GM10266 (cell line): ENCODE data around the gene DAB2IP.
A peak's percentile ranks its signal among the peaks of the same experiment; 100 is the strongest.

Source experiments
- DNase-seq: peaks from one replicate; pipeline ENCODE4 v3.0.0; 2012; ENCODE audit errors: extremely low spot score
- TF ChIP-seq, protein P1 (sequence below): IDR thresholded peaks from 2 replicates; pipeline ENCODE4 v1.5.1; 2012; ENCODE audit warnings: mild to moderate bottlenecking, low read depth; ENCODE audit not compliant: control insufficient read depth, insufficient read depth; ENCODE audit errors: missing control alignments

DAB2IP gene

GRCh38 chr9:121735065-121735792 is 83.8 kb downstream of the DAB2IP start:
- TF ChIP-seq, protein P1, sequence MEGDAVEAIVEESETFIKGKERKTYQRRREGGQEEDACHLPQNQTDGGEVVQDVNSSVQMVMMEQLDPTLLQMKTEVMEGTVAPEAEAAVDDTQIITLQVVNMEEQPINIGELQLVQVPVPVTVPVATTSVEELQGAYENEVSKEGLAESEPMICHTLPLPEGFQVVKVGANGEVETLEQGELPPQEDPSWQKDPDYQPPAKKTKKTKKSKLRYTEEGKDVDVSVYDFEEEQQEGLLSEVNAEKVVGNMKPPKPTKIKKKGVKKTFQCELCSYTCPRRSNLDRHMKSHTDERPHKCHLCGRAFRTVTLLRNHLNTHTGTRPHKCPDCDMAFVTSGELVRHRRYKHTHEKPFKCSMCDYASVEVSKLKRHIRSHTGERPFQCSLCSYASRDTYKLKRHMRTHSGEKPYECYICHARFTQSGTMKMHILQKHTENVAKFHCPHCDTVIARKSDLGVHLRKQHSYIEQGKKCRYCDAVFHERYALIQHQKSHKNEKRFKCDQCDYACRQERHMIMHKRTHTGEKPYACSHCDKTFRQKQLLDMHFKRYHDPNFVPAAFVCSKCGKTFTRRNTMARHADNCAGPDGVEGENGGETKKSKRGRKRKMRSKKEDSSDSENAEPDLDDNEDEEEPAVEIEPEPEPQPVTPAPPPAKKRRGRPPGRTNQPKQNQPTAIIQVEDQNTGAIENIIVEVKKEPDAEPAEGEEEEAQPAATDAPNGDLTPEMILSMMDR, result peak; percentile 43
- DNase-seq, result peak; percentile 57

GRCh38 chr9:121735793-121736770 is 84.6 kb downstream of the DAB2IP start:
- DNase-seq, result peak; percentile 44
- TF ChIP-seq, protein P1, result no peak

GRCh38 chr9:121736934-121737462 is 85.6 kb downstream of the DAB2IP start:
- TF ChIP-seq, protein P1, result no peak
- no peak for DNase-seq

GRCh38 chr9:121737481-121737931 is 86.1 kb downstream of the DAB2IP start:
- TF ChIP-seq, protein P1, result no peak
- no peak for DNase-seq

- TF ChIP-seq, protein P1, result no peak
- DNase-seq, result no peak
Observed at GRCh38 chr9:121738411-121738810, 87.0 kb downstream of the DAB2IP start.

DNA sequence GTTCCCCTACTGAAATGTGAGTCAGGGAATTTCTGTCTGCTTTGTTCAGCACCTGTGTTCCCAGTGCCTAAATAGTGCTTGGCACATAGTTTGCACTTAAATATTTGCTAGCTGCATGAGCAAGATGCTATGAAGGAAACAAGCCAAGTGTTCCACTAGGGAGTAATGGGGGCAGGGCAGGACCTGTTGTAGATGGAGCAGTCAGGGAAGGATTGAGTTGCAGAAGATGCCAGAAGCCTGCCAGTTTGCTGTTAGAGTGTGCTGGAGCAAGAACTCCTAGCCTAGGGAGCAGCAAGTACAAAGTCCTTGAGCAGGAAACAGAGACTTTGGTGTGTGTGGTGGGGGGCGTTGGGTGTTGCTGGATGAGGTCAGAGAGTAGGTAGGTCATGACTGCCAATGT is 87.5 kb downstream of the DAB2IP start:
- TF ChIP-seq, protein P1, result no peak
- no peak for DNase-seq

DNA sequence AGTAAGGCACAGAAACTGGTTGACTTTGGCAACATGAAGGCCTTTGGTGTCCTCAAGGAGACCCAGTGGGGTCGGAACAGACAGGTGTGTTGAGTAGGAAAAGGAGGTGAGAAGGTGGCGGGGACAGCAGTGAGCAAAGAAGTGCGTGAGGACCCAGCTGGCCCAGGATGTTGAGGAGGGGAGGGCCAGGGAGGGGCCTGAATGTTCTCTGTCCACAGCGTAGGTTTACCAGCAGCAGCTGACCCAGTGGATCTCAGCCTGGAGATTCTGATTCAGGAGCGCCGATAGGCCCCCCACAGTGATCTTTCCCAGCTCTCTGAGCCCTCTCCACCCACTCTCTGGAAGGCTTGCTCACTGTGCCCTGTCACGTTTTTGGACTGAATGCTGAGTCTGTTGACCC is 88.5 kb downstream of the DAB2IP start:
- no peak for DNase-seq
- TF ChIP-seq, protein P1, result no peak
